Suprapubic skin (tissue), 4 donors: ENCODE results near the gene ADAMTS2.

Experiments used
- CTCF ChIP-seq, 2 donors: fragments of 200-600 bp in 1 of 2; fragments of 450-650 bp in 1 of 2; sonication (generic) in 1 of 2; IDR thresholded peaks; one replicate each; pipeline ENCODE4 v1.5.1; 2016 to 2019; ENCODE audit warnings: antibody characterized with exemption in 2 of 2, mild to moderate bottlenecking in 1 of 2, moderate library complexity in 1 of 2
- EP300 ChIP-seq: sonication (generic); formaldehyde crosslinking; IDR thresholded peaks from one replicate; pipeline ENCODE4 v1.6.1; 2017; ENCODE audit warnings: antibody characterized with exemption
- POLR2A ChIP-seq, 2 donors: fragments of 450-650 bp; IDR thresholded peaks; one replicate each; pipeline ENCODE4 v1.6.1; 2017; ENCODE audit warnings: antibody characterized with exemption in 2 of 2, mild to moderate bottlenecking in 2 of 2, moderate library complexity in 2 of 2
- POLR2AphosphoS5 ChIP-seq, 3 donors: sonication (generic); formaldehyde crosslinking; IDR thresholded peaks; one replicate each; pipeline ENCODE4 v1.6.1; 2017; ENCODE audit warnings: antibody characterized with exemption in 3 of 3

DNA sequence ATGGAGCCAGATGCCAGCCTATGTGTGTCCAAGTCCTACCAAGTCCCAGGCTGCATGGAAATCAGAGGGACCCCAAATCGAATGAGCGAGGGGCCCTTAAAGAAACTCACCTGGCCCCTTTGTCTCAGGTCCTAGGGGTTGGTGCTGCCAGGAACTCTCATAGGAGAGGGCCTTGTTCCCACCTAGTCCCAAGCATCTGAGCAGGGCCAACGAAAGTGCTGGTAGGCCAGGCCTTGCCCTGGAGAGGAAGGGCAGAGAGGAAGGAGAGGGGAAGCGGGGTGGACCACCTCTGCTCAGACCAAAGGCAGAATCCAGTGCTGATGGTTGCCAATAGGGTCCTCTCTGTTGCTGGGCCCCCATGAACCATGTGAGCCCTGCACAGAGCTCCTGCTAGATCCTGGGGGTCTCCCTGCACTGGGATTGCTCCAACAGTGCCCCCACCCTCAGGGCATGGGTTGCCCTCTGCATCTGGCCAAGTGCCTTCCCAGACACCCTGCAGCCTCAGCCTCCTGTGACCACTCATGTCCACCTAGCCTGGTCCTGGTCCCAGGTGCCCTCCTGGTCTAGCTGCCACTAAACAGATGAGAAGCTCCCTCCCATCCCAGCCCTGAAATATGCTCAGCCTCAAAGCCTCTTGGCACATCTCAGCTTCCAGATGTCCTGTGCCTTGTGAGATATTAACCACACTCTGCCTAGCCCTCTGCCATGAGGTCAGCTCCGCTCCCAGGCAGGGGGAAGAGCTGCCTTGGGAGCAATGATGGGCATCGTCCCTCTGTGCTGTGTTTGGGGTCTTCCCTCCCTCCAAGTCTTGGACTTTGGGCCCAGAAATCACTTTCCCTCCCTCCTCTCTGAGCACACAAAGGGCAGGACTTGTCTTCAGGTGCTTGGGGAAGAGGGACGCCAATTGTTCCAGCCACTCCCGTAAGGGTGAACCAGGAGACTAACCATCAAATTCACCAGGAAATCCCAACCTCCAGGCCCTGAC is 109.6 kb downstream of the ADAMTS2 start:
- TF ChIP-seq CTCF (IDR thresholded peaks at IDR 0.05) (no peak), POLR2A (IDR thresholded peaks at IDR 0.05) (no peak), EP300 (no peak), POLR2AphosphoS5 (IDR thresholded peaks at IDR 0.05) (no peak)
